Fibroblast of lung (primary cell): ENCODE results near the gene MACROD1. TPM values are rescaled to one million over a fixed set of nuclear protein-coding genes. Genes with fewer than 3 reads are reported as not detected.

ENCODE experiments used
- DNase-seq, 2 donors: peaks; one replicate each; pipeline versions ENCODE4 v3.0.0 to v3.0.0-alpha.2; 2010; ENCODE audit warnings: low read depth in 2 of 2
- H2AFZ ChIP-seq: 2 replicates; pipeline ENCODE4 v1.5.1; 2012; ENCODE audit warnings: low read length, control low read depth, inconsistent platforms
- H3K27ac ChIP-seq: 2 replicates; pipeline ENCODE4 v1.5.1; 2011; ENCODE audit warnings: low read length, control low read depth; ENCODE audit not compliant: insufficient read depth
- H3K27me3 ChIP-seq: 2 replicates; pipeline ENCODE4 v1.5.1; 2011; ENCODE audit warnings: mild to moderate bottlenecking, low read length; ENCODE audit not compliant: control insufficient read depth, insufficient read depth
- H3K36me3 ChIP-seq: 2 replicates; pipeline ENCODE4 v1.5.1; 2011; ENCODE audit warnings: low read length; ENCODE audit not compliant: control insufficient read depth, insufficient read depth
- H3K4me1 ChIP-seq: 2 replicates; pipeline ENCODE4 v1.5.1; 2011; ENCODE audit warnings: low read length; ENCODE audit not compliant: control insufficient read depth, insufficient read depth; ENCODE audit errors: extremely low read depth
- H3K4me2 ChIP-seq: 2 replicates; pipeline ENCODE4 v1.5.1; 2011; ENCODE audit warnings: low read length, control low read depth; ENCODE audit not compliant: insufficient read depth; ENCODE audit errors: extremely low read depth
- H3K4me3 ChIP-seq, 4 experiments: fragments of 200-600 bp in 1 of 4; sonication (generic) in 1 of 4; replicated peaks in 1 of 4; 2 replicates each; pipeline ENCODE4 v1.5.1; 2011 to 2016; ENCODE audit warnings: low read length in 4 of 4, low read depth in 3 of 4, mild to moderate bottlenecking in 3 of 4, control low read depth in 2 of 4, inconsistent platforms in 1 of 4, mixed read lengths in 1 of 4; ENCODE audit not compliant: insufficient read depth in 1 of 4; ENCODE audit errors: control extremely low read depth in 1 of 4
- H3K79me2 ChIP-seq: 2 replicates; pipeline ENCODE4 v1.5.1; 2012; ENCODE audit warnings: mild to moderate bottlenecking, low read length, inconsistent platforms; ENCODE audit not compliant: control insufficient read depth, insufficient read depth
- H3K9ac ChIP-seq: 2 replicates; pipeline ENCODE4 v1.5.1; 2011; ENCODE audit warnings: mild to moderate bottlenecking, low read length, control low read depth; ENCODE audit not compliant: insufficient read depth
- H3K9me3 ChIP-seq: 2 replicates; pipeline ENCODE4 v1.5.1; 2012; ENCODE audit warnings: low read depth, low read length; ENCODE audit not compliant: control insufficient read depth, insufficient read depth
- H4K20me1 ChIP-seq: 2 replicates; pipeline ENCODE4 v1.5.1; 2011; ENCODE audit warnings: low read length; ENCODE audit not compliant: control insufficient read depth, insufficient read depth; ENCODE audit errors: extremely low read depth
- EZH2 ChIP-seq: IDR thresholded peaks from 2 replicates; pipeline ENCODE4 v1.5.1; 2012; ENCODE audit warnings: low read length, control low read depth, mild to moderate bottlenecking; ENCODE audit errors: missing control alignments
- polyA plus RNA-seq, 2 donors: library from polyadenylated mRNA; depleted of rRNA in 1 of 2; stranded (reverse) in 1 of 2; unstranded in 1 of 2; fragments of >200 nt; gene quantifications; 2 replicates each; pipeline ENCODE4 v1.2.1, GENCODE V29; 2011 to 2012; ENCODE audit warnings: missing spikeins in 1 of 2
- total RNA-seq: library from RNA; depleted of rRNA; stranded (reverse); fragments of >200 nt; gene quantifications from 2 replicates; pipeline ENCODE4 v1.2.1, GENCODE V29; 2014
- TF ChIP-seq, protein P1 (sequence below), 2 donors: IDR thresholded peaks in 1 of 2; conservative IDR thresholded peaks in 1 of 2; 1 replicate in 1 of 2; 2 replicates in 1 of 2; pipeline ENCODE4 v1.5.1; 2011 to 2012; ENCODE audit warnings: low read length in 2 of 2, control low read depth in 1 of 2, inconsistent platforms in 1 of 2, low read depth in 1 of 2, mild to moderate bottlenecking in 1 of 2

MACROD1 gene
- total and polyA plus RNA-seq, 2 donors (not counting 1 experiment from before 2014, with no cell fraction given) = 8.8 to 24.8 TPM

DNA sequence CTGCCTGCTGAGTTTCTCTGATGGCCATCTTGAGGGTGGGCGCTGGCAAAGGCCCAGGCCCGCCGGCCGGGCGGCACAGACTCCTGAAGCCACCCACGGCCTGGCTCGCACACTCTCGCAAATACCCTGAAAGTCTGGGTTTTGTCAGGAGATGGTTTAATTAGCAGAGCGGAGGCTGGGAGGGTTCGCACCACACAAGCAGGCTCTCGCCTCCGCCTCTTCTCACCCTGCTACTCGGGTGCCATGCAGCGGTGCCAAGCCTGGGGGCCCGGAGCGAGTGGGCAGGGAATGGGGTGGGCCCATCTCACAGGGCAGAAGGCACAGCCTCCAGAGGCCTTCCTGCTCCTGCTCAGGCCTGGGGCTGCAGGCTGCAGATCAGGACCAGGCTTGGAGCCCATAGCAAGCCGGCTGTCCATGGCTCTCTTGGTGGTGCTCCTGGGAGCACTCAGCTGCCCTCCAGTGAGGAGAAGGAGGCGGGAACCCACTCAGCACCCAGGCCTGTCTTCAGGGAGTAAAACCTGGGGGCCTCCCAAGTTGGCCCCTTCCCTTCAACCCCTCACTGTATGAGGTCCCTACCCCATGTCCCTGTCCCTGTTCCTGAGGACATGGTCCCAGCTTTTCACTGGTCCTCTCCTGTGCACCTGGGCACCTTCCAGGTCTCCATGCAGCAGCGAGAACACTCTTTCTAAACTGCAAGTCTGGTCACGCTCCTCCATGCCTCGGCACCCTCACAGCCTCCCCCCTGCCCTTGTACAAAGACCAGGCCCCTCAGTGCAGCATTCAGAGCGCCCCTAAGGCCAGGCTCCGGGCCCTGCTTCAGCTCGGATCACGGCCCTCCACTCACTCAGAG is 68.2 kb downstream of the MACROD1 start:
- DNase-seq = no peak
- TF ChIP-seq, protein P1, sequence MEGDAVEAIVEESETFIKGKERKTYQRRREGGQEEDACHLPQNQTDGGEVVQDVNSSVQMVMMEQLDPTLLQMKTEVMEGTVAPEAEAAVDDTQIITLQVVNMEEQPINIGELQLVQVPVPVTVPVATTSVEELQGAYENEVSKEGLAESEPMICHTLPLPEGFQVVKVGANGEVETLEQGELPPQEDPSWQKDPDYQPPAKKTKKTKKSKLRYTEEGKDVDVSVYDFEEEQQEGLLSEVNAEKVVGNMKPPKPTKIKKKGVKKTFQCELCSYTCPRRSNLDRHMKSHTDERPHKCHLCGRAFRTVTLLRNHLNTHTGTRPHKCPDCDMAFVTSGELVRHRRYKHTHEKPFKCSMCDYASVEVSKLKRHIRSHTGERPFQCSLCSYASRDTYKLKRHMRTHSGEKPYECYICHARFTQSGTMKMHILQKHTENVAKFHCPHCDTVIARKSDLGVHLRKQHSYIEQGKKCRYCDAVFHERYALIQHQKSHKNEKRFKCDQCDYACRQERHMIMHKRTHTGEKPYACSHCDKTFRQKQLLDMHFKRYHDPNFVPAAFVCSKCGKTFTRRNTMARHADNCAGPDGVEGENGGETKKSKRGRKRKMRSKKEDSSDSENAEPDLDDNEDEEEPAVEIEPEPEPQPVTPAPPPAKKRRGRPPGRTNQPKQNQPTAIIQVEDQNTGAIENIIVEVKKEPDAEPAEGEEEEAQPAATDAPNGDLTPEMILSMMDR (conservative IDR thresholded peaks at IDR 0.05 in 1 of 2, IDR thresholded peaks at IDR 0.05 in 1 of 2; ENCODE audit: low read depth in 1 of 2, low read length in 2 of 2) = no peak
- TF ChIP-seq EZH2 = no peak

DNA sequence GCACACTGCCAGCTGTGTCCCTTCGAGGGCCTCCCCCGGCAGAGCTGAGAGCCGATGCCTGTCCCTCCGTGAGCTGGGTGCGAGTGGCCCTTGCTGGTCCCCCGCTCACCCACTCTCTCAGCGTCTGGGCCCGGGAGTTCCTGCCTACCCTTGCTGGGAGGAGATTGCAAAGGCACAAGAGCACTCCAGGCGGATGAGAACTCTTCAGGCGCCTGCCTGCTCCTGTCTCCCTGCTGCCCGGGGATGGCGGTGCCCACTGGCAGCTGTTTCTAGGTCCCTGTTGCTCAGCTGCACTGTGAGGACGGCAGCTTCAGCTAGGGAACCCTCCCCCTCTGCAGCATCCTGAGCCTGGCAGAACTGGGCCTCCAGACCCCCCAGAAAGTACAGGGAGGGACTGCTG is 69.1 kb downstream of the MACROD1 start:
- Histone ChIP-seq H3K9me3 (no peaks in the 10 kb centered on the region), H3K4me3 (no peak overlapping the region), H3K9ac (no peak overlapping the region), H3K27ac (no peak overlapping the region), H2AFZ (no peak overlapping the region), H4K20me1 (no peaks in the 10 kb centered on the region), H3K4me2 (no peak overlapping the region), H3K79me2 (no peaks in the 10 kb centered on the region), H3K4me1 (no peaks in the 10 kb centered on the region), H3K27me3 (no peaks in the 10 kb centered on the region), H3K36me3 (no peaks in the 10 kb centered on the region)
- no peak for DNase-seq
- no peak for TF ChIP-seq EZH2
- TF ChIP-seq, protein P1 (conservative IDR thresholded peaks at IDR 0.05 in 1 of 2, IDR thresholded peaks at IDR 0.05 in 1 of 2; ENCODE audit: low read depth in 1 of 2, low read length in 2 of 2) = no peak

More for the DNA sequence above, 68.2 kb downstream of the MACROD1 start:
- Histone ChIP-seq H3K27me3 (no peaks in the 10 kb centered on the region), H3K9ac (no peak overlapping the region), H3K4me3 (no peak overlapping the region), H3K36me3 (no peaks in the 10 kb centered on the region), H2AFZ (no peak overlapping the region), H4K20me1 (no peaks in the 10 kb centered on the region), H3K4me2 (no peak overlapping the region), H3K79me2 (no peaks in the 10 kb centered on the region), H3K4me1 (no peaks in the 10 kb centered on the region), H3K27ac (no peak overlapping the region), H3K9me3 (no peaks in the 10 kb centered on the region)

DNA sequence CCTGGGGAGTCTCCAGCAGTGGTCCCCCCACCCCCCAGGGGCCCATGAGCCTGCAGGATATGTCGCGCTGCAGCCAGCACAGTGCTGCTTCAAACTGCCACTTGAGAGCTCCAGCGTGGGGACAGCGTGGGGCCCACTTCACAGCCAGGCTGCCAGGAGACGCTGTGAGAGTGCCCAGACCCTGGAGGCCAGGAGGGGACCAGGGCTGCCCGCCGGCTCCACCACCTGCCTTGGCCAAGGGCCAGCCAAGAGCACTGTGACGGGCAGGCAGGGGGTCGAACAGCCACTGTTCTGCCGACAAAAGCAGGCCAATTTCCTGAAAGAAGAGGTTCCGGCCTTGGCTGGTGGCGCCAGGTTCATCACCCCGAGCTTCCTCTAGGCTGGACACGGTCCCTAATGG is 70.0 kb downstream of the MACROD1 start:
- Histone ChIP-seq H3K4me3 (no peak overlapping the region), H3K27ac (no peak overlapping the region), H3K4me2 (no peak overlapping the region), H3K27me3 (no peaks in the 10 kb centered on the region), H3K9ac (no peak overlapping the region), H3K9me3 (no peaks in the 10 kb centered on the region), H3K4me1 (no peaks in the 10 kb centered on the region), H3K79me2 (no peaks in the 10 kb centered on the region), H2AFZ (no peak overlapping the region), H3K36me3 (no peaks in the 10 kb centered on the region), H4K20me1 (no peaks in the 10 kb centered on the region)
- no peak for DNase-seq
- TF ChIP-seq, protein P1 (conservative IDR thresholded peaks at IDR 0.05 in 1 of 2, IDR thresholded peaks at IDR 0.05 in 1 of 2; ENCODE audit: low read depth in 1 of 2, low read length in 2 of 2) = no peak
- TF ChIP-seq EZH2 = no peak
